NT2/D1 (cell line): ENCODE data around the gene POLR2J3.
"Not testable (repeated sequence)": the region's sequence is repeated elsewhere in the genome, so short reads cannot be mapped to it uniquely, and the experiment has no call there.

Source experiments
- YY1 ChIP-seq: IDR thresholded peaks from 2 replicates; pipeline ENCODE4 v1.6.1; 2011; ENCODE audit not compliant: insufficient read length, insufficient read depth
- ZNF274 ChIP-seq: IDR thresholded peaks from 2 replicates; pipeline ENCODE4 v1.6.1; 2011; ENCODE audit warnings: mild to moderate bottlenecking, low read depth, low read length

DNA sequence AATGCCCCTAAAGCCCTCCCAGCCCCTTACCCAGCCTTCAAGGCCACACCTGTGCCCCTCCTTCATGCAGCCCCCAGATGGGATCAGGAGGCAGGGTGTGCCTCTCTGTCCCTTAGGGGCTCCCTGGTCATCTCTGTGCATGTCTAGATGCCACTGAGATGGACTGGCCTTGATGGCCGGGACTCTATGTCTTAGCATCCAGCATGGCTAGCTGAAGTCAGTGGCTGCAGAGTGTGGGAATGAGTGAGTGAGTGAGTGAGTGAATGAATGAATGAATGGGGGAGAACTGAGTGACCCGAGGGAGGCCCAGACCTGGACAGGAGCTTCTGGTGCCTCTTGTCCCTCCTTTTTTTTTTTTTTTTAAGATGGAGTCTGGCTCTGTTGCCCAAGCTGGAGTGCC is 40.3 kb downstream of the POLR2J3 start:
- TF ChIP-seq YY1, ZNF274: not testable (repeated sequence)
